Neural crest cell (in vitro differentiated cells): ENCODE data around the gene ABCC3. TPM values are rescaled to one million over a fixed set of nuclear protein-coding genes. Genes with fewer than 3 reads are reported as not detected.
A peak's percentile ranks its signal among the peaks of the same experiment; 100 is the strongest.

ENCODE experiments used
- DNase-seq: peaks from one replicate; pipeline ENCODE4 v3.0.0; 2021; ENCODE audit warnings: low read depth, mixed read lengths, low spot score
- H3K27ac Mint-ChIP-seq: one replicate; pipeline ENCODE4 v1.8.0; 2021; ENCODE audit warnings: mild to moderate bottlenecking, mixed read lengths; ENCODE audit not compliant: unreplicated experiment
- H3K27me3 Mint-ChIP-seq: 2 replicates; pipeline ENCODE4 v1.8.0; 2021; ENCODE audit warnings: low read depth, mild to moderate bottlenecking, mixed read lengths
- H3K36me3 Mint-ChIP-seq: 2 replicates; pipeline ENCODE4 v1.8.0; 2021; ENCODE audit warnings: low read depth, mild to moderate bottlenecking, mixed read lengths
- H3K4me1 Mint-ChIP-seq: 2 replicates; pipeline ENCODE4 v1.8.0; 2021; ENCODE audit warnings: mixed read lengths
- H3K4me3 Mint-ChIP-seq: one replicate; pipeline ENCODE4 v1.8.0; 2021; ENCODE audit warnings: mild to moderate bottlenecking, mixed read lengths
- H3K9me3 Mint-ChIP-seq: 2 replicates; pipeline ENCODE4 v1.8.0; 2021; ENCODE audit warnings: mixed read lengths
- CTCF ChIP-seq: fragments of 200-600 bp; sonication (generic); conservative IDR thresholded peaks from 2 replicates; pipeline ENCODE4 v1.5.0; 2021; ENCODE audit warnings: antibody characterized with exemption, mild to moderate bottlenecking
- total RNA-seq: library from RNA; stranded (reverse); gene quantifications from 2 replicates; pipeline ENCODE4 v1.2.1, GENCODE V29; 2021

ABCC3 gene
- total RNA-seq, 1 donor from 2014 or later = not detected

DNA sequence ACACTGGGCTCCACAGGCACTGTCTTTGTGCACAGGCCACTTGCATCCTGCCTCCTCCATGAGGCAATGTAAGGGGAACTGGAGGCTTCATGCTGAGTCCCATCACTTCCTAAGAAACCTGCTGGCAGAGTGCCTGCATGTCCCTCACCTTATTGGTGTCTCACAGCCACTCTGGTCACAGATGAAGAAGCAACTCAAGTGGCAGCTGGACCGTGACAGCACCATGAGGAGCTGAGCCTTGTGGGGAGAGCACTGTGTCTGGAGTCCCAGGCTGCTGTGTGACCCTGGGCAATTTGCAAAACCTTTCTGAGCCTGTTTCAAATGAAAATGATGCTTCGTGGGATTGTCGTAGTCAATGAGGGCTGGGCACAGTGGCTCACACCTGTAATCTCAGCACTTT, 53.6 kb downstream of the ABCC3 start:
- H3K4me3 Mint-ChIP-seq = no peak overlapping the region
- H3K36me3 Mint-ChIP-seq = no peaks in the 10 kb centered on the region
- no peaks in the 10 kb centered on the region for H3K27me3 Mint-ChIP-seq
- no peak for TF ChIP-seq CTCF
- H3K9me3 Mint-ChIP-seq = no peaks in the 10 kb centered on the region
- DNase-seq = no peak
- no peak overlapping the region for H3K27ac Mint-ChIP-seq
- peaks cover 55% of the 10 kb centered on the region for H3K4me1 Mint-ChIP-seq

- H3K4me3 Mint-ChIP-seq = peak overlapping the region; percentile 69
- H3K36me3 Mint-ChIP-seq = no peaks in the 10 kb centered on the region
- peaks cover 51% of the 10 kb centered on the region for H3K4me1 Mint-ChIP-seq
These were observed 54.6 kb downstream of the ABCC3 start for GRCh38 chr17:50689251-50689650.

GRCh38 chr17:50689956-50690886, 55.5 kb downstream of the ABCC3 start:
- peaks cover 47% of the 10 kb centered on the region for H3K4me1 Mint-ChIP-seq
- no peak for TF ChIP-seq CTCF
- H3K9me3 Mint-ChIP-seq = no peaks in the 10 kb centered on the region
- no peaks in the 10 kb centered on the region for H3K27me3 Mint-ChIP-seq
- DNase-seq = peak; percentile 53
- peaks cover 3% of the 10 kb centered on the region for H3K36me3 Mint-ChIP-seq
- H3K27ac Mint-ChIP-seq = peak overlapping the region; percentile 83
- peak overlapping the region; percentile 40 for H3K4me3 Mint-ChIP-seq

More at GRCh38 chr17:50689251-50689650, 54.6 kb downstream of the ABCC3 start:
- peak; percentile 20 for DNase-seq
- TF ChIP-seq CTCF = no peak
- Mint-ChIP-seq H3K9me3 (no peaks in the 10 kb centered on the region), H3K27me3 (no peaks in the 10 kb centered on the region), H3K27ac (peak overlapping the region; percentile 28)

DNA sequence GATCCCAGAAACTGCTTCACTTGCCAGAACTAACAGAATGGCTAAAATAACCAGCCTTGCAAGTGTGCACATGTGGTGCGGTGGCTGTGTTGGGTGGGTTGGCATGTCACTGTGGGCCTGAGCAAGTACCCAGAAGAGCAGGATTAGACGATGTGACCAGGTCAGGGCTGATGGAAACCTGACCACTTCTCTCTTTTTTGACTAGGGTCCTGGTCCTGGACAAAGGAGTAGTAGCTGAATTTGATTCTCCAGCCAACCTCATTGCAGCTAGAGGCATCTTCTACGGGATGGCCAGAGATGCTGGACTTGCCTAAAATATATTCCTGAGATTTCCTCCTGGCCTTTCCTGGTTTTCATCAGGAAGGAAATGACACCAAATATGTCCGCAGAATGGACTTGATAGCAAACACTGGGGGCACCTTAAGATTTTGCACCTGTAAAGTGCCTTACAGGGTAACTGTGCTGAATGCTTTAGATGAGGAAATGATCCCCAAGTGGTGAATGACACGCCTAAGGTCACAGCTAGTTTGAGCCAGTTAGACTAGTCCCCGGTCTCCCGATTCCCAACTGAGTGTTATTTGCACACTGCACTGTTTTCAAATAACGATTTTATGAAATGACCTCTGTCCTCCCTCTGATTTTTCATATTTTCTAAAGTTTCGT, 56.3 kb downstream of the ABCC3 start:
- Mint-ChIP-seq H3K36me3 (peaks cover 6% of the 10 kb centered on the region), H3K4me1 (peaks cover 47% of the 10 kb centered on the region), H3K27me3 (no peaks in the 10 kb centered on the region), H3K4me3 (peak overlapping the region; percentile 14), H3K9me3 (no peaks in the 10 kb centered on the region), H3K27ac (peak overlapping the region; percentile 24)
- DNase-seq = no peak
- no peak for TF ChIP-seq CTCF

DNA sequence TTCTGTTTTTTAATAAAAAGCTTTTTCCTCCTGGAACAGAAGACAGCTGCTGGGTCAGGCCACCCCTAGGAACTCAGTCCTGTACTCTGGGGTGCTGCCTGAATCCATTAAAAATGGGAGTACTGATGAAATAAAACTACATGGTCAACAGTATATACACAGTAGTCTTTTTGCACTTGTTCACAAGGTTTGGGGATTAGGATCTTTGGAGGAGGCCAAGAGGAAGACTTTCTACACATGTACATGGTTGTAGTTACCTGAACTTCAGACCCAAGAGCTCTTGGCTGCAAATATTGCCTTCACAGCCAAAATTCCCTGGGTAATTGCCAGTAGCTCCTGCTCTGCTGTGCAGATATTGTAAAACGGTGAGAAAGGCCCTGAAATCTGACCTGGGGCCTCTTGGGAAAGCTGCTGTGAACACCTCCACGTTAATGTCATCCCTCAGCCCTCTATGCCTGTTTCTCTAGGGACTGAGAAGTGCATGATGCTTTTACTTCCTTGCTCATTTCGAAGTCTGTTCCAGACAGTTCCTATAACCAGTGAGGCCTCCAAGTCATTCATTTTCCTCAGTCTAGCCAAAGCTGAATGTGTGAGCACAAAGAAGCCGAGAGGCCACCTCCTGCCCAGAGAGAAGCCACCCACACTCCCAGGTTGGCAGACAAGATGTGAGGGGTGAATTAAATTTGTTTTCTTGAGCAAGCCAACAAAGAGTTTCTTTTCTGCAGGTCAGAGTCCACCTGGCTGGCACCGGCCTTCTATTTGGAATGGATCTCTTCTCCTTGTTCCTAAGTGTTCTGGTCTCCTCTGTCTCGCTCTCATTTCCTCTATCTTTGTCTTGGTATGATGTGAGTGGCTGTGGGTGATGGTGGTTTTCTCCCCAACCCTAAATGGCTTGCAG, 57.1 kb downstream of the ABCC3 start:
- H3K4me3 Mint-ChIP-seq = peak overlapping the region; percentile 14
- TF ChIP-seq CTCF = no peak
- H3K4me1 Mint-ChIP-seq = peaks cover 41% of the 10 kb centered on the region
- H3K27ac Mint-ChIP-seq = no peak overlapping the region
- no peak for DNase-seq
- peaks cover 6% of the 10 kb centered on the region for H3K36me3 Mint-ChIP-seq
- no peaks in the 10 kb centered on the region for H3K9me3 Mint-ChIP-seq
- no peaks in the 10 kb centered on the region for H3K27me3 Mint-ChIP-seq
